Endothelial cell of umbilical vein (primary cell): ENCODE results near the gene LRP1B. TPM values are rescaled to one million over a fixed set of nuclear protein-coding genes. Genes with fewer than 3 reads are reported as not detected.

Source experiments
- BruUV-seq: library from RNA; stranded (reverse); fragments of 400-500 nt; replicated peaks from 2 replicates; lab custom pipeline; 2021; lab: Mats Ljungman, UMichigan
- CTCF ChIA-PET: fragments of 300-600, 350-600 bp; sonication (Branson Sonifier 250); formaldehyde crosslinking; loops from one replicate; lab custom pipeline; 2021; ENCODE audit warnings: antibody characterized with exemption, inconsistent platforms; lab: Charles Lee
- POLR2A ChIA-PET: fragments of 300-600, 350-600 bp; sonication (Branson Sonifier 250); formaldehyde crosslinking; loops from one replicate; lab custom pipeline; 2021; ENCODE audit warnings: antibody characterized with exemption, inconsistent platforms; lab: Charles Lee
- DNase-seq: peaks from one replicate; pipeline ENCODE4 v3.0.0-alpha.2; 2011; ENCODE audit warnings: low read depth, low spot score
- FAIRE-seq: peaks from 2 replicates; lab custom pipeline; 2011; peaks lifted over from hg19 to GRCh38; lab: Jason Lieb, UNC
- H2AFZ ChIP-seq: 2 replicates; pipeline ENCODE4 v1.6.0; 2012; ENCODE audit warnings: low read depth, low read length, control low read depth, inconsistent platforms
- H3K27ac ChIP-seq: 2 replicates; pipeline ENCODE4 v1.5.1; 2011; ENCODE audit warnings: low read depth, mild to moderate bottlenecking, control low read depth, low read length, moderate library complexity; ENCODE audit not compliant: insufficient read depth
- H3K27me3 ChIP-seq, 2 experiments: 2 replicates each; pipeline versions ENCODE4 v1.6.0 to v1.6.1; 2011; ENCODE audit warnings: low read length in 2 of 2, mixed read lengths in 1 of 2; ENCODE audit not compliant: control insufficient read depth in 2 of 2, insufficient read depth in 2 of 2
- H3K36me3 ChIP-seq, 2 experiments: 2 replicates in 1 of 2; 3 replicates in 1 of 2; pipeline ENCODE4 v1.5.1; 2011; ENCODE audit warnings: low read length in 2 of 2, mild to moderate bottlenecking in 1 of 2, moderate library complexity in 1 of 2; ENCODE audit not compliant: control insufficient read depth in 2 of 2, insufficient read depth in 2 of 2; ENCODE audit errors: extremely low read depth in 1 of 2
- H3K4me1 ChIP-seq: 3 replicates; pipeline ENCODE4 v1.5.1; 2011; ENCODE audit warnings: mild to moderate bottlenecking, low read length; ENCODE audit not compliant: control insufficient read depth, insufficient read depth; ENCODE audit errors: extremely low read depth
- H3K4me2 ChIP-seq: 2 replicates; pipeline ENCODE4 v1.6.1; 2011; ENCODE audit warnings: low read length, control low read depth, mixed read lengths; ENCODE audit not compliant: insufficient read depth
- H3K4me3 ChIP-seq, 3 experiments: fragments of 200-600 bp in 1 of 3; sonication (generic), shearing (Covaris generic) in 1 of 3; replicated peaks in 1 of 3; 2 replicates each; pipeline ENCODE4 v1.5.1; 2011 to 2016; ENCODE audit warnings: control low read depth in 3 of 3, low read length in 3 of 3, mild to moderate bottlenecking in 2 of 3, inconsistent platforms in 1 of 3, low read depth in 1 of 3, moderate library complexity in 1 of 3; ENCODE audit not compliant: insufficient read depth in 1 of 3
- H3K79me2 ChIP-seq: 2 replicates; pipeline ENCODE4 v1.6.0; 2012; ENCODE audit warnings: low read length, inconsistent platforms; ENCODE audit not compliant: control insufficient read depth, insufficient read depth
- H3K9ac ChIP-seq: replicated peaks from 2 replicates; pipeline ENCODE3; 2011; ENCODE audit warnings: low read length, control low read depth; ENCODE audit not compliant: insufficient read depth; ENCODE audit errors: extremely low read depth
- H3K9me1 ChIP-seq: replicated peaks from 3 replicates; pipeline ENCODE4 v1.6.0; 2011; ENCODE audit warnings: mild to moderate bottlenecking, low read length; ENCODE audit not compliant: control insufficient read depth, insufficient read depth; ENCODE audit errors: extremely low read depth
- H3K9me3 ChIP-seq: replicated peaks from 2 replicates; pipeline ENCODE4 v1.5.1; 2012; ENCODE audit warnings: low read length, inconsistent platforms; ENCODE audit not compliant: control insufficient read depth, insufficient read depth
- H4K20me1 ChIP-seq: replicated peaks from 2 replicates; pipeline ENCODE3; 2011; ENCODE audit warnings: mild to moderate bottlenecking, low read length; ENCODE audit not compliant: control insufficient read depth, insufficient read depth; ENCODE audit errors: extremely low read depth
- EZH2 ChIP-seq: IDR thresholded peaks from 2 replicates; pipeline ENCODE4 v1.6.1; 2012; ENCODE audit warnings: borderline replicate concordance, low read depth, mild to moderate bottlenecking, moderate library complexity, low read length, inconsistent platforms; ENCODE audit not compliant: severe bottlenecking
- FOS ChIP-seq: IDR thresholded peaks from 2 replicates; pipeline ENCODE4 v1.6.1; 2011; ENCODE audit warnings: mild to moderate bottlenecking, low read length, moderate library complexity, borderline replicate concordance; ENCODE audit not compliant: insufficient read depth
- GATA2 ChIP-seq: IDR thresholded peaks from 2 replicates; pipeline ENCODE4 v1.7.0; 2011; ENCODE audit warnings: low read depth, mild to moderate bottlenecking, moderate library complexity, mixed read lengths, low read length; ENCODE audit not compliant: insufficient read length, insufficient read depth
- JUN ChIP-seq: IDR thresholded peaks from 2 replicates; pipeline ENCODE4 v1.6.1; 2011; ENCODE audit warnings: borderline replicate concordance, low read depth; ENCODE audit not compliant: insufficient read length, insufficient read depth
- MYC ChIP-seq: IDR thresholded peaks from one replicate; pipeline ENCODE4 v1.6.1; 2011; ENCODE audit warnings: mild to moderate bottlenecking, low read depth, low read length
- POLR2A ChIP-seq: IDR thresholded peaks from 2 replicates; pipeline ENCODE4 v1.6.1; 2012; ENCODE audit warnings: low read depth, mild to moderate bottlenecking, control low read depth, low read length
- POLR2AphosphoS5 ChIP-seq: IDR thresholded peaks from 2 replicates; pipeline ENCODE4 v1.6.1; 2012; ENCODE audit warnings: low read depth, mild to moderate bottlenecking, control low read depth, low read length, moderate library complexity; ENCODE audit not compliant: insufficient read depth
- dilution Hi-C: fragments of 300-500 bp; cut with MboI; formaldehyde crosslinking; loops from one replicate; pipeline ENCODE4 v1.15.0; 2019; ENCODE audit warnings: low sequenced_read_pairs; ENCODE audit not compliant: extremely low pct_ligation_motif_present
- intact Hi-C: fragments of 100-400 bp; cut with micrococcal nuclease; formaldehyde crosslinking; loops from one replicate; pipeline ENCODE4 v1.10.0; 2022
- polyA plus RNA-seq, 4 experiments: library from polyadenylated mRNA; depleted of rRNA in 3 of 4; stranded (reverse) in 3 of 4; unstranded in 1 of 4; fragments of >200 nt; gene quantifications; 2 replicates each; pipeline versions ENCODE4 v1.2.1 to v1.2.3, GENCODE V29; 2011 to 2012; ENCODE audit warnings: missing spikeins in 1 of 4
- total RNA-seq: library from RNA; stranded (reverse); gene quantifications from 2 replicates; pipeline ENCODE4 v1.2.3, GENCODE V29; 2021
- TF ChIP-seq, protein P1 (sequence below): IDR thresholded peaks from 2 replicates; pipeline ENCODE4 v1.6.1; 2011; ENCODE audit not compliant: insufficient read depth, insufficient read length
- TF ChIP-seq, protein P2 (sequence below), 2 donors: IDR thresholded peaks; 1 replicate in 1 of 2; 2 replicates in 1 of 2; pipeline ENCODE4 v1.5.1; 2011; ENCODE audit warnings: low read length in 2 of 2, mild to moderate bottlenecking in 2 of 2, moderate library complexity in 2 of 2, control low read depth in 1 of 2, inconsistent platforms in 1 of 2, low read depth in 1 of 2; ENCODE audit not compliant: insufficient read depth in 1 of 2; ENCODE audit errors: extremely low read depth in 1 of 2

The LRP1B gene
- total and polyA plus RNA-seq, 2 donors (not counting 3 experiments of a cell fraction or from before 2014, with no cell fraction given): 0.03 to 0.07 TPM

DNA sequence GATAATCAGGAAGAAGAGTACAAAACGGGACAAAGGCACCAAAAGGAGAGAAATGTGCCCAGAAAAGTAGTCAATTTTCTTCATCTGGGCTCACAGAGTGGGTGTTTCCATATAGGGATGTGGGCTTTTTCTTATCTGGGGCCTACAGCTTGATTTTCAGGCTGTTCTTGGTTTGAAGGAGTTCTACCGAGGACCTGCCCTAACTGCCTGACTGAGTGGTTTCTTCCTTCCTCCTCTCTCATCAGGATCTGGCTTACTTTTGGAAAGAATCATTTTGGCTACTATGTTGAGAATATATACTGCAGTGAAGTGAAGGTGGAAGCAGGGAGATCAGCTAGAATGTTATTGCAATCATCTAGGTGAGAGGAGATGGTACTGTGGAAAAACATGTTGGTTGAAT lies 316.7 kb downstream of the LRP1B start:
- H3K27me3 ChIP-seq: no peaks in the 10 kb centered on the region
- no peaks in the 10 kb centered on the region for H3K9me3 ChIP-seq
- CTCF ChIA-PET: no interaction called here
- POLR2A ChIA-PET: no interaction called here
- no peaks in the 10 kb centered on the region for H3K4me1 ChIP-seq
- H3K79me2 ChIP-seq: no peaks in the 10 kb centered on the region
- TF ChIP-seq EZH2 (no peak), POLR2AphosphoS5 (no peak), JUN (no peak), MYC (no peak), POLR2A (no peak), FOS (no peak), GATA2 (no peak)
- TF ChIP-seq, protein P1, sequence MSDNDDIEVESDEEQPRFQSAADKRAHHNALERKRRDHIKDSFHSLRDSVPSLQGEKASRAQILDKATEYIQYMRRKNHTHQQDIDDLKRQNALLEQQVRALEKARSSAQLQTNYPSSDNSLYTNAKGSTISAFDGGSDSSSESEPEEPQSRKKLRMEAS: no peak
- TF ChIP-seq, protein P2, sequence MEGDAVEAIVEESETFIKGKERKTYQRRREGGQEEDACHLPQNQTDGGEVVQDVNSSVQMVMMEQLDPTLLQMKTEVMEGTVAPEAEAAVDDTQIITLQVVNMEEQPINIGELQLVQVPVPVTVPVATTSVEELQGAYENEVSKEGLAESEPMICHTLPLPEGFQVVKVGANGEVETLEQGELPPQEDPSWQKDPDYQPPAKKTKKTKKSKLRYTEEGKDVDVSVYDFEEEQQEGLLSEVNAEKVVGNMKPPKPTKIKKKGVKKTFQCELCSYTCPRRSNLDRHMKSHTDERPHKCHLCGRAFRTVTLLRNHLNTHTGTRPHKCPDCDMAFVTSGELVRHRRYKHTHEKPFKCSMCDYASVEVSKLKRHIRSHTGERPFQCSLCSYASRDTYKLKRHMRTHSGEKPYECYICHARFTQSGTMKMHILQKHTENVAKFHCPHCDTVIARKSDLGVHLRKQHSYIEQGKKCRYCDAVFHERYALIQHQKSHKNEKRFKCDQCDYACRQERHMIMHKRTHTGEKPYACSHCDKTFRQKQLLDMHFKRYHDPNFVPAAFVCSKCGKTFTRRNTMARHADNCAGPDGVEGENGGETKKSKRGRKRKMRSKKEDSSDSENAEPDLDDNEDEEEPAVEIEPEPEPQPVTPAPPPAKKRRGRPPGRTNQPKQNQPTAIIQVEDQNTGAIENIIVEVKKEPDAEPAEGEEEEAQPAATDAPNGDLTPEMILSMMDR (IDR thresholded peaks at IDR 0.05; ENCODE audit: extremely low read depth in 1 of 2, insufficient read depth in 1 of 2, low read depth in 1 of 2, low read length in 2 of 2): no peak
- H3K9me1 ChIP-seq: no peaks in the 10 kb centered on the region
- no TSS peak for BruUV-seq
- H3K9ac ChIP-seq: no peak overlapping the region
- no peak overlapping the region for H3K4me2 ChIP-seq
- H2AFZ ChIP-seq: no peak overlapping the region
- intact Hi-C loops (no loop called here), dilution Hi-C loops (no loop called here)
- H4K20me1 ChIP-seq: no peaks in the 10 kb centered on the region
- FAIRE-seq: no peak
- H3K27ac ChIP-seq: no peak overlapping the region
- DNase-seq: no peak
- no peak overlapping the region for H3K4me3 ChIP-seq
- no peaks in the 10 kb centered on the region for H3K36me3 ChIP-seq
